Measurements from ENCODE around the gene WWOX. TPM values are rescaled to one million over a fixed set of nuclear protein-coding genes. Genes with fewer than 3 reads are reported as not detected.

Gene WWOX
- total and polyA plus RNA-seq, 3 donors from 2014 or later, result 20.6 to 76.7 (median 64.1) TPM

- intact Hi-C loops (cut with DNase I; ENCODE audit: low total_unique reads), result no loop called here
- TF ChIP-seq POLR2A (IDR thresholded peaks at IDR 0.05) (no peak), CTCF (IDR thresholded peaks at IDR 0.05) (no peak)
- H3K4me1 ChIP-seq, result no peaks in the 10 kb centered on the region
- H3K36me3 ChIP-seq (ENCODE audit: low read depth, missing control alignments), result no peaks in the 10 kb centered on the region
- WGBS, 2 donors, result 92 to 96% methylated on average over 7 of the region's 7 CpGs
- no peak overlapping the region for H3K27ac ChIP-seq
- H3K4me3 ChIP-seq, result no peak overlapping the region
- no peaks in the 10 kb centered on the region for H3K9me3 ChIP-seq
- no peaks in the 10 kb centered on the region for H3K27me3 ChIP-seq
- DNase-seq, result no peak
These were observed 633.2 kb downstream of the WWOX start for GRCh38 chr16:78732696-78733095.

GRCh38 chr16:78735337-78735736, 635.9 kb downstream of the WWOX start:
- DNase-seq, result no peak
- no peak overlapping the region for H3K27ac ChIP-seq
- no peaks in the 10 kb centered on the region for H3K4me1 ChIP-seq
- TF ChIP-seq CTCF (IDR thresholded peaks at IDR 0.05), result no peak
- 90 to 92% methylated on average over 6 of the region's 6 CpGs for WGBS, 2 donors
- H3K36me3 ChIP-seq (ENCODE audit: low read depth, missing control alignments), result no peaks in the 10 kb centered on the region
- intact Hi-C loops (cut with DNase I; ENCODE audit: low total_unique reads), result no loop called here
- H3K4me3 ChIP-seq, result no peak overlapping the region
- H3K9me3 ChIP-seq, result no peaks in the 10 kb centered on the region
- no peaks in the 10 kb centered on the region for H3K27me3 ChIP-seq

- H3K9me3 ChIP-seq, result no peaks in the 10 kb centered on the region
- no peaks in the 10 kb centered on the region for H3K4me1 ChIP-seq
- no peaks in the 10 kb centered on the region for H3K27me3 ChIP-seq
- H3K36me3 ChIP-seq (ENCODE audit: low read depth, missing control alignments), result no peaks in the 10 kb centered on the region
- TF ChIP-seq POLR2A (IDR thresholded peaks at IDR 0.05) (no peak), CTCF (IDR thresholded peaks at IDR 0.05) (no peak)
- intact Hi-C loops (cut with DNase I; ENCODE audit: low total_unique reads), result no loop called here
- H3K27ac ChIP-seq, result no peak overlapping the region
- DNase-seq, result no peak
- no peak overlapping the region for H3K4me3 ChIP-seq
- WGBS, 2 donors, result 90 to 95% methylated on average over 2 of the region's 2 CpGs
These were observed 638.2 kb downstream of the WWOX start for GRCh38 chr16:78737630-78738029.

DNA sequence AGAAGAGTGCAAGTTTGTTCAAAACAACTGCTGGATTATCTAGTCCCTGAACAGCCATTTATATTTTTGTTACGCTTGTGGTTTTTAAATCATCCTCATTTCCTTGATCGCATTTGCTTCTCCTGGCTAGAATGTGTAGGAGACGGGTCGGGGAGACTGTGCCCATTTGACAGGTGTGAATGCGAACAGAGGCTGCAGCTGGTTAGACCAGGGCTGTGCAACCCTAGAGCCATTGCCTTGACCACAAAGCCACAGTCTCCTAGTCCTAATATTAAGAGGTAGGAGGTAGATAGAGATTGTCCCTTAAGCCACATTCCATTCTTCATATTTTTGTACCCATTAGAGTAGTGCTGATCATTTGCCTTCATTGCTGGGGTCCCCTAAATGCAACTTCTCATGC, 639.1 kb downstream of the WWOX start:
- no peak for DNase-seq
- Histone ChIP-seq H3K4me1 (no peaks in the 10 kb centered on the region), H3K27ac (no peak overlapping the region), H3K27me3 (no peaks in the 10 kb centered on the region), H3K36me3 (ENCODE audit: low read depth, missing control alignments) (no peaks in the 10 kb centered on the region), H3K4me3 (no peak overlapping the region), H3K9me3 (no peaks in the 10 kb centered on the region)
- intact Hi-C loops (cut with DNase I; ENCODE audit: low total_unique reads), result no loop called here
- TF ChIP-seq CTCF (IDR thresholded peaks at IDR 0.05) (no peak), POLR2A (IDR thresholded peaks at IDR 0.05) (no peak)
- WGBS, 2 donors, result 95 to 99% methylated on average over 5 of the region's 5 CpGs

DNA sequence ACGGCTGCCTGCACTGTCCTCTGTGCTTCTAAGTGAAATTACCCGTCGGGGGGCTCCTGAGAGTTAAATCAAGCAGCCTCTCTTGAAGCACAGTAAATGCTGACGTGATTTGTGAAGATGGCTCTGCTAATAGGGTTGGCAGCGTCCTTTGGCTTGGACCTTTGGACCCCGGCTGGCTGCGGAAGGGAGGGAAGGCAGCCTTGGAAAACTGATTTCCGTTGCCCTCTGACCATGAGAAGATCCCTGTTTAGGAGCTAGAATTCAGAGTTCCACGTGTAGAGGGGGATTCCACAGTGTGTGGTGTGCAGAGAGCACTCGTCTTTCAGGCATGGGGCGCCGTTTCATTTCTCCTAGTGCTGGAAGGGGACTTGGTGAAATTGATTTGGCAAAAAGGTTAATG, 640.8 kb downstream of the WWOX start:
- Histone ChIP-seq H3K27me3 (no peaks in the 10 kb centered on the region), H3K4me3 (no peak overlapping the region), H3K4me1 (no peaks in the 10 kb centered on the region), H3K27ac (no peak overlapping the region), H3K9me3 (no peaks in the 10 kb centered on the region), H3K36me3 (ENCODE audit: low read depth, missing control alignments) (no peaks in the 10 kb centered on the region)
- intact Hi-C loops (cut with DNase I; ENCODE audit: low total_unique reads), result no loop called here
- no peak for TF ChIP-seq POLR2A (IDR thresholded peaks at IDR 0.05)
- TF ChIP-seq CTCF (IDR thresholded peaks at IDR 0.05), result no peak
- 71 to 74% methylated on average over 12 of the region's 12 CpGs for WGBS, 2 donors
- no peak for DNase-seq
